ENCODE results near the gene PTGS2. TPM values are rescaled to one million over a fixed set of nuclear protein-coding genes. Genes with fewer than 3 reads are reported as not detected.

PTGS2 gene
- polyA plus RNA-seq (2012; ENCODE audit: insufficient read depth, insufficient read length): not detected

DNA sequence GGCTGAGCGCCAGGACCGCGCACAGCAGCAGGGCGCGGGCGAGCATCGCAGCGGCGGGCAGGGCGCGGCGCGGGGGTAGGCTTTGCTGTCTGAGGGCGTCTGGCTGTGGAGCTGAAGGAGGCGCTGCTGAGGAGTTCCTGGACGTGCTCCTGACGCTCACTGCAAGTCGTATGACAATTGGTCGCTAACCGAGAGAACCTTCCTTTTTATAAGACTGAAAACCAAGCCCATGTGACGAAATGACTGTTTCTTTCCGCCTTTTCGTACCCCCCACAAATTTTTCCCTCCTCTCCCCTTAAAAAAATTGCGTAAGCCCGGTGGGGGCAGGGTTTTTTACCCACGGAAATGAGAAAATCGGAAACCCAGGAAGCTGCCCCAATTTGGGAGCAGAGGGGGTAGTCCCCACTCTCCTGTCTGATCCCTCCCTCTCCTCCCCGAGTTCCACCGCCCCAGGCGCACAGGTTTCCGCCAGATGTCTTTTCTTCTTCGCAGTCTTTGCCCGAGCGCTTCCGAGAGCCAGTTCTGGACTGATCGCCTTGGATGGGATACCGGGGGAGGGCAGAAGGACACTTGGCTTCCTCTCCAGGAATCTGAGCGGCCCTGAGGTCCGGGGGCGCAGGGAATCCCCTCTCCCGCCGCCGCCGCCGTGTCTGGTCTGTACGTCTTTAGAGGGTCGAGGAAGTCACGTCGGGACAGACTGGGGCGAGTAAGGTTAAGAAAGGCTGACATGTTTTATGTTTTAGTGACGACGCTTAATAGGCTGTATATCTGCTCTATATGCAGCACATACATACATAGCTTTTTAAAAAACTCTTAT, at the start of gene PTGS2:
Gene PTGS2 (minus strand): TSS at position 179 of the 817 bp plus-strand sequence. CDS start 133 bp downstream, at position 46.
- H3K4me3 ChIP-seq (ENCODE audit: low read length): no peak within 1 kb of the TSS

GRCh38 chr1:186722711-186723309, 42.6 kb upstream of the PTGS2 start:
- DNase-seq (ENCODE audit: low read depth, low spot score): peak; percentile 57
- H3K4me3 ChIP-seq (ENCODE audit: low read length): no peak overlapping the region

More for the DNA sequence above, at the start of gene PTGS2:
- DNase-seq (ENCODE audit: low read depth, low spot score): no peak

DNA sequence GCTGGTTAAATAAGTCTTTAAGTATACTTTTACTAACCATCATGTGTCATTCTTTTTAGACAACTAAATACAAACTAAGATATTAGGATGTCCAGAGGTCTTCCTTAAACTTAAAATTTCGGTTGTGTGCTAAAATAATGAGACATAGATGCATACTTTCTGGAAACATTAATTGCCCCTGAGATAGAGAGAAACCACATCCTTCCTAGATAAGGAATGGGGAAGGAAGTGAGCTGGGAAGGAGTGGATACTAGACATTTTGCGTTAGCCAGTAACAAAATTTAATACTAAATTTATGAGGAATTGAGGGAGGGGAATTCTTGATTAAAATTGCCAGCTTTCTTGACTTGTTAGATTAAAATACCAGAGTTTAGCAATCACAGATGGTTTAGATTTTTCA, 37.1 kb upstream of the PTGS2 start:
- H3K4me3 ChIP-seq (ENCODE audit: low read length): no peak overlapping the region
- DNase-seq (ENCODE audit: low read depth, low spot score): no peak

DNA sequence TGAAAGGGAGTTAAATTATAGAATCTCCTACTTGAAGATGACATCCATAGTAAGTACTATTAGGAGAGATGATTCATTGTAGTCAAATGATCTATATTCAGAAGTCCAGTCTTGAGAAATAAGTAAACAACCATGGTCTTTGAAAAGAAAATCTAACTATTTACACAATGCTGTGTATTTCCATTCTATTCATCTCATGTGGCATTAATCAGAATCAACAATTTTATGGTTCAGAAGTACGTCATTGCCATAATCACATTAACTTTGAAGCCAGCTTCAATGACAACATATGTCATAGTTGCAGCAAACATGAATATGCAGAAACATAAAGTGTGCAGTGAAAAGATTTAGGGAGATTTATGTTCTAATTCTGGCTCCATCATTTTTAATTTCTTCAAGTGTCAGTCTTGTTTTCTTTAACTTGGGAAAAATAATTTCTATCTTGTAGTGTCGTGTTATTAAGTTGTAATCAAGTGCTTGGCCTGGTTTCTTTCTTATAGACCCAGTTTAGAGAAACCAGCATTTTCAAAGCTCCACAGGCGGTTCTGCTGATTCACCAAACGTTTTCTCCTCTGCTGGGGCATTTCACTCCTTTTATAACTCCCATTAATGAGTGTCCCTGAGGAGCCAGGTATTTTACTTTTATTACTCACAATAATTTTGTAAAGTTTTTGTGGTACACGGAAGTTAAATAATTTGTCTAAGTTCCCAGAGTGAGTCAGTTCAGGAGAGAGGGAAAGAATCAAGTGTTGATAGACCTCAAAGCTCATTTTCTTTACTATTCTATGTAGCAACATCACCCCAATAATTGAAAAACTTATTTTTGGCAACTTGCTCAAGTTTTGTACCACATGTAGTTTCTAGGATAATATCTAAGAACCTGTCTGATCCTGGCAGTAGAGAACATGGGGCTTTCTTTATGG, 35.9 kb upstream of the PTGS2 start:
- DNase-seq (ENCODE audit: low read depth, low spot score): no peak

GRCh38 chr1:186710696-186711095, 30.5 kb upstream of the PTGS2 start:
- H3K4me3 ChIP-seq (ENCODE audit: low read length): no peak overlapping the region
- no peak for DNase-seq (ENCODE audit: low read depth, low spot score)

More for the DNA sequence above, 35.9 kb upstream of the PTGS2 start:
- H3K4me3 ChIP-seq (ENCODE audit: low read length): no peak overlapping the region

- no peak overlapping the region for H3K4me3 ChIP-seq (ENCODE audit: low read length)
- DNase-seq (ENCODE audit: low read depth, low spot score): no peak
These were observed 28.5 kb upstream of the PTGS2 start for GRCh38 chr1:186708694-186709097.

- H3K4me3 ChIP-seq (ENCODE audit: low read length): no peak overlapping the region
These were observed 23.1 kb upstream of the PTGS2 start for GRCh38 chr1:186703209-186703766.

GRCh38 chr1:186700722-186701121, 20.5 kb upstream of the PTGS2 start:
- H3K4me3 ChIP-seq (ENCODE audit: low read length): no peak overlapping the region
- DNase-seq (ENCODE audit: low read depth, low spot score): no peak

More at GRCh38 chr1:186703209-186703766, 23.1 kb upstream of the PTGS2 start:
- DNase-seq (ENCODE audit: low read depth, low spot score): no peak

DNA sequence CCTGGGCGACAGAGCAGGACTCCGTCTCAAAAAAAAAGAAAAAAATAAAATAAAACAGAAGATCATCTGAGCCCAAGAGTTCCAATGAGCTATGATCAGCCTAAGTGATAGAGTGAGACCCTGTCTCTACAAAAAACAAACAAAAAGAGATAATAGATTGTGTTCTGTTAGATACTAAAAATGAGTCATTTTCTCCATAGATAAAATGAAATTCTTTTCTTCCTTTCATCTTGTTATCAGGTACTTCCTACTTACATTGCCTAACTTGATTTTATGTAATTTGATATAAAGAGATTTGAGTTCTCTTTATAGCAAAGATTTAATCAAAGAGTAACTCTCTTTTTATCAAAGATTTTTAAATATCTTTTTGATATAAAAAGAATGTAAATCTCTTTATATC, 19.3 kb upstream of the PTGS2 start:
- DNase-seq (ENCODE audit: low read depth, low spot score): no peak

DNA sequence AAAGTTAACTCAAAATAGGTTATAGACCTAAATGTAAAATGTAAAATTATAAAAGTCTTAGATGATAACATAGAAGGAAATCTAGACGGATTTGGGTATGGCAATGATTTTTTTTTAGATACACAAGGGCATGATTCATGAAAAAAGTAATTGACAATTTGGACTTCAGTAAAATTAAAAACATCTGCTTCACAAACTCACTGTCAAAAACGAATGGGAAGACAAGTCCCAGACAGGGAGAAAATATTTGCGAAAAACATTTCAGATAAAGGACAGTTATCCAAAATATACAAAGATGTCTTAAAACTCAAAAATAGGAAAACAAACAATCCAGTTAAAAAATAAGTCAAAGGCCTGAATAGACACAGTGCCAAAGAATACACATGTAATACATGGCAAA, 9.7 kb upstream of the PTGS2 start:
- no peak for DNase-seq (ENCODE audit: low read depth, low spot score)
- H3K4me3 ChIP-seq (ENCODE audit: low read length): no peak overlapping the region

More for the DNA sequence above, 19.3 kb upstream of the PTGS2 start:
- H3K4me3 ChIP-seq (ENCODE audit: low read length): no peak overlapping the region

DNA sequence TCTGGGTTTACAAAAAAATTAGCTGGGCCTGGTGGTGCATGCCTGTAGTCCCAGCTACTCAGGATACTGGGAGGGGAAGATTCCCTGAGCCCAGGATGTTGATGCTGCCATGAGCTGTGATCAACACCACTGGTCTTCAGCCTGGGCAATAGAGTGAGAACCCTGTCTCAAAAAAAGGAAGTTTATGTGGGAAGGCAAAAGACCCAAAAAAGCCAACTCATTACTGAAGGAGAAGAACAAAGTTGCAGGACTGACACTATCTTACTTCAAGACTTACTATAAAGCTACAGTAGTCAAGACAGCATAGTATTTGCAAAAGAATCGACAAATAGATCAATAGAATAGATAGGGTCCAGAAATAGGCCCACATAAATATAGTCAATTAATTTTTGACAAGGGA, 9.2 kb upstream of the PTGS2 start:
- H3K4me3 ChIP-seq (ENCODE audit: low read length): no peak overlapping the region
- no peak for DNase-seq (ENCODE audit: low read depth, low spot score)

DNA sequence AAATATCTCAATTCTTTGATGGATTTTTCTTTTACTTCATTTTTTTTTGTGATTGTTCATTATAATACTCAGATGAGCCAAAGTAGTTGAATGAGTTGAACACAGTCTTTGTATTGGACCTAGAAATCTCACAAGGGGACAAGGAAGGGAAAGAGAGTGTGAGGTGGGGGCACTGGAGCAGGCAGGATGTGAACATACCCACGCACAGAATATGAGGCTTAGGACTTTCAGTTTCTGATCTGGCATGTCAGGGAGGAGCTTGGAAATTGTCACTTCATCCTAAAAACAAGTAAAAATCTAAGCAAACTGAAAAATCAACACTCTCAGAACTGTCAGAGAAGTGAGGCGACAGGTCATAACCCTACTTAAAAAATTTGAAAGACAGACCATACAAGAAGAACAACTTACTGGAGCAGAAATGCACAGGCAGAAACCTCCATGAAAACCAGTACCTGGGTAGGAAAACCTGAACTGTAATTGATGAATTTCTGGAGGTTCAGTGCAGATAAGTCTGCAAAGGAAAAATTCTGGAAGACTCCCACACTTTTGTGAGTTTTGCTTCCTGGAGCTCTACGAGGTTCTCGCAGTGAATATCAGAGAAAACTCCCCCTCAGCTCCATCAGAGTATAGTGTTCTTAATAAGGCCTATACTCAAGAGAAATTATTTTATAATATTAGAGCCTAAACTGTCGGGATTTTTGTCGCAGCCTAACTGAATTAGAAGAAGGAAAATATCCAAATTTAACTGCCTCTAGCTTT, 3.6 kb upstream of the PTGS2 start:
- no peak for DNase-seq (ENCODE audit: low read depth, low spot score)
- no peak overlapping the region for H3K4me3 ChIP-seq (ENCODE audit: low read length)

DNA sequence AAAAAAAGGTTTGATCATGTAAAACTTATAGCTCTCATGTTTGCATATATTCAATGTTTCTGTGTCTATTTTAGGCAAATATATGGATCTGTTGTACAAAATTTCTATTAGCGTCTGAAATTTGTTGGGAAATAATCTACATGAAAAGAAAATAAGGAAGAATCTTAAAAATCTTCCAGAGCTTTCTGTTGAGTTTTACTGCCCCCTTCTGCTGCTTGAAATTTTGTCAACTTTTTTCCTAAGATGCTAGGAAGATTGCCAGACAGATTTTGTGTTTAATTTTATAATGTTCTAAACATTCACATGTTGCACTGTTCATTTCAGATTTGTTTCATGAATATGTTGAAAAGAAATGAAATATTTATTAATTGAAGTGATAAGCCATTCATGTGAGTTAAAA, 2.5 kb upstream of the PTGS2 start:
- no peak for DNase-seq (ENCODE audit: low read depth, low spot score)
- H3K4me3 ChIP-seq (ENCODE audit: low read length): no peak overlapping the region

DNA sequence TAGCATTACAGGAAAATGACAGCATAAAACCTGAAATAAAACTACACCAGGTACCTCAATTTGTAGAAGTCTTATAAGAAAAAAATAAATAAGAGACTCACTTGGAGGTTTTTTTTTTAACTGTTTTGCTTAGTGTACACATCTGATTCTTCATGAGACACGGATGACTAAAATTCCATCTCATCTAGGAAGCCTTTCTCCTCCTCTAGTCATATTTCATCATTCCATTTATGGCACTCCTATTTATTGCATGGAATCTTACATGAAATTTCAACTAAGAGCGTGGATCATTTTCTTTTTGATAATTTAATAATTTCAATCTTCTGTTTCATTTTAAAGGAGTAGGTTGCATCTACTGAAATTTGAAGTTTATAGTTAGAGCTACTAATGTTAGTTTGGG, 1.6 kb upstream of the PTGS2 start:
- no peak overlapping the region for H3K4me3 ChIP-seq (ENCODE audit: low read length)
- no peak for DNase-seq (ENCODE audit: low read depth, low spot score)

DNA sequence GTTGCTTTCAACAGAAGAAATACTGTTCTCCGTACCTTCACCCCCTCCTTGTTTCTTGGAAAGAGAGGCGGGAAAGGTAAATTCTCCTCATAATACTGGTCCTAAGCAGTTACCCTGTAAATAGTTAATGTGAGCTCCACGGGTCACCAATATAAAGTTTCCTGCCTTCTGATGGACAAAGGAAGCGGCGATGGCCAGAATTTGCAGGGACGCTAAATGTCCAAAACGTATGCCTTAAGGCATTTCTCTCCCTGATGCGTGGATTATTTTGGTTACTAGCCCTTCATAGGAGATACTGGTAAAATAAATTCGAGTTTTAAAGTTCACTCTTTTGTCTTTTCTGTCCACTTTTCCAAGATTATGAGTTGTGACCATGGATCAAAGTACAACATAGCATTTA, 898 bp upstream of the PTGS2 start:
- no peak overlapping the region for H3K4me3 ChIP-seq (ENCODE audit: low read length)
- no peak for DNase-seq (ENCODE audit: low read depth, low spot score)

- H3K4me3 ChIP-seq (ENCODE audit: low read length): no peak overlapping the region
- no peak for DNase-seq (ENCODE audit: low read depth, low spot score)
These were observed 339 bp downstream of the PTGS2 start for GRCh38 chr1:186679924-186680244.

DNA sequence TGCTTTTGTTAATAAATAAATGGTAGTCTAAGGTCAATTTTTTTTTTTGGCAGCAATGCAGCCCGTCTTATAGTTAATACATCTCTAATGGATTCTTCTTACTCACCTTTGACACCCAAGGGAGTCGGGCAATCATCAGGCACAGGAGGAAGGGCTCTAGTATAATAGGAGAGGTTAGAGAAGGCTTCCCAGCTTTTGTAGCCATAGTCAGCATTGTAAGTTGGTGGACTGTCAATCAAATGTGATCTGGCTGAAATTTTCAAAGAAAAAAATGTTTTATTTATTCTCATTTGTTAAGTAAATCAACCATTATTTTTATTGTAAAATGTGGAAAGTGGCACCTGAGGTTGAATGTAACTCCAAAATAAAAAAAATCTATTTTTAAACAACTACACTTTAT, 2.1 kb downstream of the PTGS2 start:
- no peak overlapping the region for H3K4me3 ChIP-seq (ENCODE audit: low read length)
- no peak for DNase-seq (ENCODE audit: low read depth, low spot score)

- no peak overlapping the region for H3K4me3 ChIP-seq (ENCODE audit: low read length)
- no peak for DNase-seq (ENCODE audit: low read depth, low spot score)
These were observed 7.6 kb downstream of the PTGS2 start for GRCh38 chr1:186672596-186672995.

DNA sequence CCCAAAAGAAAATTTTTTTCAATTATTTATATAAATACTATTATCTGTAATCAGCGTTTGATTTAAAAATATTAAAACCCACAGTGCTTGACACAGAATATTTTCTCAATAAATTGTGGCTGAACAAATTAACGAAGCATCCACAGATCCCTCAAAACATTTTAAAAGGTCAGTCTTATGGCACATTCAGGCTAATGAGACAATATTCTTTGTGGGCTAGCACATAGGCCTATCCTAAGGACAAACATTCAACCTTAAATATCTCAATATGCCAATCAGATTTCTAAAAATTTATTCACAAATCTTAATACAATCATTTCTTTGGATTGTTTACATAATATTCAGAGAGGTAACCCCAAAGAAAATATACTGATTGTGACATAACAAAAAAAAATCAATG, 8.1 kb downstream of the PTGS2 start:
- DNase-seq (ENCODE audit: low read depth, low spot score): no peak
- no peak overlapping the region for H3K4me3 ChIP-seq (ENCODE audit: low read length)

Measured in Jurkat, Clone E6-1 (cell line).